ENCODE results near the gene SP9.

SP9 gene

DNA sequence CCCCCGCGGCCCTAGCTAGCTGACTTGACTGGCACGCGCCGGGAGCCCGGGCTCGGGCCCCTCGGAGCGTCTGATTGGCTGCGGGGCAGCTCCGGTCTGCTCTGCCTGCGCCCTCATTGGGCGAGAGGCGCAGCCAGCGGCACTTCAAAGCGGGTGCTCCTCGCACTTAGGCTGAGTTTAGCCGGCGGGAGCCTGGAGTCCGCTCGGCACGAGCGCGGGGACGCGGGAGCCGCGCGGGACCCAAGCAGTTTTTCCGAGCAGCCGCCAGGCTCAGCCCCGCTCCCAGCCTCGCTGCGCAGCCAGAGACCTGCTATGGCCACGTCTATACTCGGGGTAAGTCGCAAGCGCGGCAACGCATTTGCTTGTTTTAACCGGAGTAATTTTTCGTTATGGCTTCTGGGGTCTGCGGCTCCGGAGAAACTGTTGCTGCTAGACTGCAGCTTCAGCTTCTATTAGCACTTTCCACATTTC, at the start of gene SP9:
TSS of gene SP9 (plus strand) at position 174 of the 471 bp plus-strand sequence. CDS start at position 313, 139 bp downstream.
- DNase-seq (ENCODE audit: low read depth): peak; percentile 34

DNA sequence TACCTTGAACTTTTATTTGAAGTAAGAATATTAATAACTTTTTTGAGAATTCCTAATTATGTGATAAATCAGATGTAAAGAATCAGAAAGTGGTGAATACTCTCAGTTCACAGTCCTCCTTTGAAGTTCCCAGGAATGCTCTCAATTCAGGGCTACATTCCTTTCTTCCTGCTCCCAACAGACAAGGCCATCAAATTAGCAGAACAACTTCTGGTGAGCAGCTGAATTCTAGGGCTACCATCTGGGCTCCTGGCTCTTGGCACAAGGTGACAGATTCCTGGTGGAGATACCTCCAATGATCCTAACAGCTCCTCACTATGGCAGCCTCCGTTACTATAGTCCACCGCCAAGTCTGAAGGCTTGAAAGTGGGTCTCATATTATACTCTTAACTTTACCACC, 48.6 kb upstream of the SP9 start:
- no peak for DNase-seq (ENCODE audit: low read depth)

DNA sequence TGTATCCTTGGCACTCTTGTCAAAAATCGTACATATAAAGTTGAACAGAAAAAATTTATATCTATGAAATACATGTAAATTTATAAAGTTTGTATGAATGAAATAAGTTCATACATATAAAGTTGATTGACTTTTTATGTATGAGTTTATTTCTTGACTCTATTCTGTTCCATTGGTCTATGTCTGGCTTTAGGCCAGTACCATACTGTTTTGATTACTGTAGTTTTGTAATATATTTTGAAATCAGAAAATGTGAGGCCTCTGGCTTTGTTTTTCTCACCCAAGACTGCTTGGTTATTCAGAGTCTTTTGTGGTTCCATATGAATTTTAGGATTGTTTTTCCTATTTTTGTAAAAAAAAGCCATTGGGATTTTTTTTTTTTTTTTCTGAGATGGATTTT, 41.8 kb upstream of the SP9 start:
- DNase-seq (ENCODE audit: low read depth): no peak

DNA sequence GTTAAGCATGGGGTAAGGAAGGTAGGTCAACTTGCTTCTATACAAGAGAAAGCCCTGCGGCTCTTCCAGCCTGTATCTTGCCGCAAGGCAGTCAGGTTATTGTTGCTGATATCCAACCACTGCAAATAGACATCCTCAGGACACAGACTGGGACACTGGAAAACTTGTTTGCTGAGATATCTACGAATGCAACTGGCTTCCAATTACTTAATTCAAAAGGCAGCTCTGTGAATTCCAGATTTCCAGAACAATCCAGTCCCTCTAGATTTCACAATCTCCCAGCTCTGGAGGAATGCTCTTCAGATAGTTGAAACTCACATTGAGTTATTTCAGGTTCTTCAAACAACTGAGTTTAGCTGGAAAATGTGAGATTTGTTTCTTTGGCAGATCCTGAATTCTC, 34.6 kb upstream of the SP9 start:
- no peak for DNase-seq (ENCODE audit: low read depth)

DNA sequence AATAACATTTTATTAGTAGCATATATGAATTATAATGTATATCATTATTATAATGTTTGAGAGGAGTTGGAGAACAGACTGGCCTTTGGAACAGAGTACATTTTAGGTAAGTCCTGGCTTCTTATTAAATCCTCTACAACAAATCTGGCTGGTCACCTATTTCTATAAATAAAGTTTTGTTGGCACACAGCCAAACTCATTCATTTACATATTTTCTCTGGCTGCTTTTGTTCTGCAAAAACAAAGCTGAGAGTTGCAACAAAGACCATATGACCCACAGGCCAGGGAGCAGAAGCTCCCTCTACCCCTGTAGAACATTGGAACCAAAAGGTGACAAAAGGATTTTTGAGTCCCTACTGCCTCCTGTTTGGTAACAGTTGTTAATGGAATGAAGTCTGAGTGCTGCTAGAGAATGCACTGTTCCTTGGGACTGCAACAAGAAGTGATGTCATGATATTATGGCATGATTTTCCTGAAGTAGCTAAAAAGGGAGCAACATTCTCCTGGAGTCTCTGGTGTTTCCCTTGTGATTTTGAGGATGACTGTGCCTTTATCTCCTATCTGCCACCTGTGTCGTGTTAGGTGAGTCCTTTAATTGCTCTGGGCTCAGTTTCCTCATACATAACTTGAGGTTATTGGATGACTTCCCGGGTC, 22.0 kb upstream of the SP9 start:
- no peak for DNase-seq (ENCODE audit: low read depth)

DNA sequence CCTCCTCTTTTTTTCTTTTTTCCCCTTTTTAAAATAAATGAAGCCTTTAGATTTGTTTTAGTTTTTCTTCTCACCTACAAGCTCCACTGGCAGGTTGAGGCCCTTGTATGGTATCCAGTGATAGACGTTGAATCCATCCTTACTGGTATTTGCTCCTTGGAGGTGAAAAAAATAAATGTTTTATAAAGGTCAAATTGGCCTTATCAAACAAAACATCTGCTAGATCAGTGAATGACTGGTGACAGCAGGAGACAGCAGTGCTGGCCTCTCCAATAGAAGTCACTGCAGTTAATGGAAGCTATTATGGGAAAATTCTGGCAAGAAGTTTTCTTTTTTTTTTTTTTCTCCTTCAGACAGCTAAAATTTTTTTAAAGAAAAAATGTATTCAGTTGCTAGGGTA, 12.6 kb upstream of the SP9 start:
- DNase-seq (ENCODE audit: low read depth): no peak

DNA sequence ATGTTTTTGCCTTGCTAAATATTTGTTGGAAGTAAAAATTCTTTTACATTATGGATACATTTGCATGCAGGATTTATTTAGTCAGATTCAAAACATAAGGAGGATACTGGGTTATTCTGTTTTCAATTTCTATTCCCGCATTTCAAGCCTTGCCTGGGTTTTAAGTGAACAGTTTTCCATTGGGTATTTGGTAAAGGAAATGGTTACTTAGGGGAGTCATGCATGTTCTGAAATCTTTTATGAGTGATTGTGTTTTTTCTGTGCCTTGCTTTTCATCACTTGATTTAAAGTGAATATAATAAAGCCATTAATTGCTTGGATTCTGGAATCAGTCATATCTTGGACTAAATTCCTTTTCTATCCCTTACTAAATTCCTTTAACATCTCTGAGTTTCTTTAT, 12.0 kb upstream of the SP9 start:
- DNase-seq (ENCODE audit: low read depth): no peak

DNA sequence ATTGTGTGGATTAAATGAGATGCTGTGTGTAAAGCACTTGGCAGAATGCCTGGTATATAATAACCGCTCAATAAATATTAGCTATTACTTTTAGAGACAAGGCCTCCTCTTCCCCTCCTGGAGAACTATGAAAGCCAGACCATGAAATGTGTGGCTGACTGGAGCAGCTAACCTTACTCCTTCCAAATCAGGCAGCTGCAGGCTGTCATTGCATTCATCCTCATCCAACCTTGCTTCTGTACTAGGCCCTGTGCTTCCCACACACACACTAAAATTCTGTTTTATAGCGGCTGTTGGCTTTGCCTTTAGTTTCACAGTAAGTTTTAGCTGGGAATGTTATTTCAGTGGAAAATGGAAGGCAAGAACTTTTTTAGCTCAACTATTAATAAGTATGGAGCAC, 10.2 kb upstream of the SP9 start:
- no peak for DNase-seq (ENCODE audit: low read depth)

DNA sequence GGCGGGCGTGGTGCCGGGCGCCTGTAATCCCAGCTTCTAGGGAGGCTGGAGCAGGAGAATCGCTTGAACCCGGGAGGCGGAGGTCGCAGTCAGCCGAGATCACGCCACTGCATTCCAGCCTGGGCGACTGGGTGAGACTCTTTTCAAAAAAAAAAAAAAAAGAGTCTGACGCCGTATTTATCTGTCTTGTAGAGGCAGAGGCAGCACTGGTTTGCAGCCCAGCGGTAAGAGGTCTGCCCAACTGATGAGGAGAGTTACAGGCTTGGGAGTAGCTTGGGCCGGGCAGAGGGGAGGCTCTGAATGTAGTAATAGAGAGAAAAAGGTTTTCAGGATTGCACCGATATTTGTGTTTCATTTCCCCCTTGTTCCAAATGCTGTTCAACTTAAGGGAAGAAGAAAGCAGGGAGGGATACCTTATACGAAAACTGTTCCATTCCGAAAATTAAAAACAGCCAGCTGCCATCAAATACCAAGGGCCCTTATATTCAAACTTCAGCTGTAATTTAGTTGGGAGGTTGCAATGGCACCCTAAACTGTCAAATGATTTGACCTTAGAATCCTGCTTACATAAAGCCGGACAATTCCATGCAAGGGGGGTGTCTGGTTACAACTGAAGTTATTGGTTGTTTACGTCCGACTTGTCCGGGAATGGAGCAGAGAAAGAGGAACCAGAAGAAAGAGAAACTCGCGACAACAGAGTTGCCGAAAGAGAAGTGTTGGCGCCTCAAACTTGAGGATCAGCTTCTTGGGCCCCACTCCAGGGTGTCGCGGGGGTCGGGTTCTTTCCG, 9.2 kb upstream of the SP9 start:
- DNase-seq (ENCODE audit: low read depth): no peak

DNA sequence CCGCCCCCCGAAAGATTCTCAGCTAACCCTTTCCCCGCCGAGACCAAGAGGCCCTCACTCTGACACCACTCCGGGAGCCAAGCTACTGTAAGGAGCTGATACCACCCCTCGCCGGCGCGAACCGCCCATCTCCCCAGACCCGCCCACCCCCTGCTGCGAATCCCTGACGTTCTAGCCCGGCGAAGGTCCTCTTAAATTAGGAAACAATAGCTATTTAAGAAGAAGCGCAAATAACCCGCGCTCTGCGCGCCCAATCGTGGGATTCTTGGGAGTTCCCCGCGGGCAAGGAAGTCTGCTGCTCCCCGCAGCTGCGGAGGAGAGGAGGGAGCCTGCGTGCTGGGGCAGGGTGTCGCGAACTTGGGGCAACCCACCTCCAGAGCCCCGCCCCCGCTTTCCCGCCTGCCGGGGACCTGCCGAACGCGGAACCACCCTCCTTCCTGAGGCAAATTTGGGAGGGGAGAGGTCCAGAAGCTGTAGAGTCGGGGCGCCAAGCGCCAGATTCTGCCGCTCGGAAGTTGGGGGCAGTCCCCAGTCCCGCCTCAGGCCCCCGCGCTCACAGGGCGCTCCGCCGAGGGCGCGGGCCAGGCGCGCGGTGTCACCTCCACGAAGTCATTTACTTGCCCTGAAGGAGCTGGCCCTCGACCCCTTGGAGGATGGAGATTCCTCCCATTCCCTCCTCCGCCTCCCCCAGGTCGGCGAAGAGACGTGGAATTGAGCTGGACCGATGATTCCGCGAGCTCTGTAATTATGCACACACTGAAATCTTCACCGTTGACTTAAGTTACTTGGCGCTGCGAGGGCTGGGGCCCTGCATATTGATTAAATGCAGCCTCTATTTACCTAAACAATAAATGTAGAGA, 8.4 kb upstream of the SP9 start:
- no peak for DNase-seq (ENCODE audit: low read depth)

DNA sequence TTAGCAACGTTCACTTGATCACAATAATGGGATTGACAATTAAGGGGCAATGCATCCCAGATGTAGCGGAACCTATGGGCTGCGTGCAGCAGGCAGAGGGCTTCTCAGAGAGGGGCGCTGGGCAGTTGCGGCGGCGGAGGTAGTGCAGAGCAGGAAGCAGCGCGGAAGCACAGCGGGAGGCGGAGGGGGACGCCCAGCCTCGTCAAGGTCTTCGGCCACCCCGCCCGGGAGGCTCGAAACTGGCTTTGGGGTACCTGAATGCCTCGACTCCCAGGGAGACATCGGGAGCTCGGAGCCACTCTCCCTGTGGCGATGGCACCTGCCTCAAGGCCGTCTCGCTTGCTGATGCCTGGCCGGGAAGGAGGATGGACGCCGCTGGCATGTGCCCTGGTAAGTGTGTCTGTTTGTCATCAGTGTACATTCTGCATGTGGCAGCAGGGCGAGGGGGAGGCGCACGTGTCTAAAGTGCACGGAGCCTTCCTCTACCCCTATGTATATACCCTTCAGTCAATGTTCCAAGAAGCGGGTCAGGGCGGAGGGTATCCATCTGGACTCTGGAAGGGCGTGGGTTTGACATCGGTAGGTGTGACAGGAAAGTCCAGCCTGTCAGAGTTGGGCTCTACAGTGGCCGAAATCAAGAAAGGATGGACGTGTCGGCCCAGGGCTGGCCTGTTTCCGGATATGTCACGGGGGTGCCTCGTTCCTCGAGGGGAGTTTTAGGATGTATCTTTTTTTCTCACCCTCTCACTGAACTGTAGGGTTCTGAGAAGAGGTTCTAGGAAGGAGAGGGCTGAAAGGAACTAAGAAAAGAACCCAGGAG, 7.5 kb upstream of the SP9 start:
- DNase-seq (ENCODE audit: low read depth): no peak

DNA sequence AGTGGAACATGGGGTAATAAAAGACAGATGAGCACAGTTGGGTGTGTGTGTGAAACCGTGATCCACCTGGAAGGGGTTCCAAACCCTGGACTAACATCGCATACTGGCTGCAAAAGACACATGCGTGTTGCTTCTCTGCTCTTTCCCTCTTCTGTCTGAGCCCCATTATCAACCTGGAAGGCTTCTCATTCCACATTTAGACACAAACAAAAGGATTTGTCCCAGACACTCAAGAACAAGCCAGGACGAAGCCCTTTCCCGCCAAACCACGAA, 7.0 kb upstream of the SP9 start:
- no peak for DNase-seq (ENCODE audit: low read depth)

DNA sequence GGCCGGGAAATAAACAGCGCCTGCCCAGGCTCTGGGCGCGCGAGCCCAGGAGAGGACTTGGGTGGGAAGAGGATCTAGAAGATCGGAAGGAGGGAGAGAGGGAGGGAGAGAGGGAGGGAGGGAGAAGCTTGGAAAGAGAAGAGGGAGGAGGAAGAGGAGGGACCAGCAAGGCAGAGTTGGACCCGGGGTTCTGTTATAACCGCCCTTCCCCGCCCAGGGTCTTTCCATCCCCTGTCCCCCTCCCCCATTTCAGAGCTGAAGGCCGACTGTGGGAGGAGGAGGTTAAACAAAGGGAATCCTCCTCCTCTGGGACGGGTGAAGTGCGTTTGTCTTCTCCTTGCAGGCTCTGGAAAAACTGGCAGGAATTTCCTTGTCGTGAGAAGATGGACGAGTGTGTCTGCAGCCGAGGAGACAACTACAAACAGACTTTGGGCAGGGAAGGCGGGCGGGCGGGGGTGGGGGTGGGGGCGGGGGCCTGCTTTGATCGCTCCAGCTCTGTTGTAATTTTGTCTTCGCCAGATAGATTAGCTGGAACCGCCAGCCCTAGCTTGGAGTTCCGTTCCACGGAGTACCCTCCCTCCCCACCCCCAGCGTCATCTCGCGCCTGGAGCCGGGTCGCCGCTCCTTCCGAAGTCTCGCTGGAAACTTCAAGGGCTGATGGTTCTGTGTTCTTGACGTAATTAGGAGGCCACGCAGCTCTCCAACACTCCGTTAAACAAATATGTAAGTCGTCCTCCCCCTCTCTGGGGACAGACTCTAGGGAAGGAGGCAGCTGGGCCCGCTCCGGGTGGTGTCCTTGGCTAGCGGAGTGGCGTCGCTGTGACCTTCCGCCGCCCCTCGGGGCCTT, 6.4 kb upstream of the SP9 start:
- DNase-seq (ENCODE audit: low read depth): no peak

DNA sequence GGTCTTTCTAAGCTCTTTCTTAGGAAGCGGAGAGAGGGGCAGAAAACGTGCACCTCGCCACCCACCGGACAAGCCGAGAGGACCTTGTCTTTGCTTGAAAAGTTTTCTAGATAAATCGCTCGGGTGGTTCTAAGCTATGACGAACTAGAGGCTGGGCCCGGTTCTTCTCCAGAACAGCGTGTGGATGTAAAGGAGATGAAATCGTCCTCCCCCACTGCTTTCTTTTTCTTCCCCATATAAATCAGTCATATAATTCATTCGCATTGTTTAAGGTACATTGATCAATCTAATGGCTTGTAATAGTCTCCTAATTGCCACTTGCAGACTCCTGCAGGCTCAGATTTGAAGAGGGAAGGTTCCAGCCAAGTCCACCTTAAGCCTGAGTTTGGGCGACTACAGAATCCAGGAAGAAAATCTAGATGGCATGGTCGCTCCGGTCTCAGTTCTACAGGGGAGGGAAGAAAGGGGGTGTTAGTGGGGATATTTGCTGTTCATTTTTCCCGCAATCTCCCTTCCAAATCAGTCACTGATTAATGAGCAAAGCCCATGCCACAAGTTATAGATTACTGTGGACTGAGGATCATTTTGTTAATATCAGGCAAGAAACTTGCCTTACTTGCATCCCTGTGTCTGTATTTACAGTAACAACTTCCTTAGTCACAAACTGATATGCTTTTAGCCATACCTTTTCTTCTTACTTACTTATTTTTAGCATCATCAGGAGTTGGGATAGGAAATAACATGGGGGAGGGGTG, 5.6 kb upstream of the SP9 start:
- no peak for DNase-seq (ENCODE audit: low read depth)

DNA sequence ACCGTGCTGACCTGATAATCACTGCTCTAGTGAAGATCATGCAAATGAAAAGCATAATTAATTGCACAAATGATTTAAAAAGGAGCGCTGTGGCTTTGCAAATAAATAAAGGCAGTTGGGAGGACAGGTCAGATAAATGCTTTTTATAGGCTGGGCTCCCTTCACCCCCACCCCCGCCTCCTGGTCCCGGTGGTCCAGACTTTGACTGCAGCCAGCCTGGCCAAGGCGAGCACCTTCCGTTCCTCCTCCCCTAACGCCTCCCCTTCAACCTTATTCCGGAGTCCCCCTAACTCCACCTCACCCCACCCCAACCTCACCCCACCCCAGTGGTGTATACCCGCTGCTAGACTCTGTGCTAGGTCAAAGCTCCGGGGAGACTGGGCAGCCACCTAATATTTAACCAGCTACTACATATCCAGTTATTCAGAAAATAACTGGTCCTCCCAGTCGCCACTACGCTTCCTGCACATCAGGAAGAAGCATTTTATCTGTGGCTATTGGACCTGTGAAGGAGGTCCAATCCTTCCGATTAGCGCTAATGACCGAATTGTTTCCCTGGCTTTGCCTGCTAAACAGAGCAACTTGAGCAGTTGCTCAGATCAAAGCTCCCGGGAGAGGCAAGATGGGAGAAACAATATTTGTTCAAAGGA, 3.7 kb upstream of the SP9 start:
- no peak for DNase-seq (ENCODE audit: low read depth)

DNA sequence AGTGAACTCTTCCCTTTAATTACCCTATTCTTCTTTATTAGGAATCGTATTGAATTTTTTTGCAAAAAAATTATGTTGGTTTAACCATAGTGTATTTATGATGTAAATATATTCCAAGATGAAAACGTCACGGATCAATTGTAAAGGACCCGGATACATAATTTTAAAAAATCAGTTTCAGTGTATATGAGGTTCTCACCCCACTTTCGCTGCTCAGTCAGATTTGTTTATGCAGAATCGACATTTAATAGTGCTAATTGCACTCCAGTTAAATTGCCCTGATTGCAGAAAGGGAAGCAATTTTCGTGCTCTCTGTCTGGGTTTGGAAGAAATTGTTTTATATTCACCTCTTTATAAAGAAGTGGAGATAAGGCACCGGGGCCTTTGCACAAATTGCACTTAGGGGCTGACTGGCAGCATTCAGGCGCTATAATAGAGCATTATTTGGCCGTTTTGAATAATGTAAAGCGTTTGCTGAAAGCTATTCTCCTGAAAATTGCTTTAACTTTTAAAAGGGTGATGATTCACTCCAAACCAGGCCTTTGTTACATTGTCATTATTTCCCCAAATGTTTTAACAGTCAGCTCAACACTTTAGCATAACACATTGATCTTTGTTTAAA, 3.0 kb upstream of the SP9 start:
- DNase-seq (ENCODE audit: low read depth): no peak

DNA sequence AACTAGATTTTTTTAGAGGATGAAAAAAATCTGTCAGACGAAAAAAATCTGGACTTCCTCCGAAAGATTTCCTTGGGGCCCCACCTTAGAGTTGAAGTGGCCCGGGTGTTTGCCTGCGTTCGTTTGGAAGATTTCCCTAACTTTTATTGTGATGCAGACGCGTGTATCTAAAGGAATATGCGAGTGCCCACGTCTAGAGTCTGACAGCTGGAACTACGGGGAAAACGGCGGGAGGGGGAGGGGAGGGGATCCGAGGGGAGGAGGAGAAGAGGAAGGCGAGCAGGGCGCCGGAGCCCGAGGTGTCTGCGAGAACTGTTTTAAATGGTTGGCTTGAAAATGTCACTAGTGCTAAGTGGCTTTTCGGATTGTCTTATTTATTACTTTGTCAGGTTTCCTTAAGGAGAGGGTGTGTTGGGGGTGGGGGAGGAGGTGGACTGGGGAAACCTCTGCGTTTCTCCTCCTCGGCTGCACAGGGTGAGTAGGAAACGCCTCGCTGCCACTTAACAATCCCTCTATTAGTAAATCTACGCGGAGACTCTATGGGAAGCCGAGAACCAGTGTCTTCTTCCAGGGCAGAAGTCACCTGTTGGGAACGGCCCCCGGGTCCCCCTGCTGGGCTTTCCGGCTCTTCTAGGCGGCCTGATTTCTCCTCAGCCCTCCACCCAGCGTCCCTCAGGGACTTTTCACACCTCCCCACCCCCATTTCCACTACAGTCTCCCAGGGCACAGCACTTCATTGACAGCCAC, 2.4 kb upstream of the SP9 start:
- no peak for DNase-seq (ENCODE audit: low read depth)

DNA sequence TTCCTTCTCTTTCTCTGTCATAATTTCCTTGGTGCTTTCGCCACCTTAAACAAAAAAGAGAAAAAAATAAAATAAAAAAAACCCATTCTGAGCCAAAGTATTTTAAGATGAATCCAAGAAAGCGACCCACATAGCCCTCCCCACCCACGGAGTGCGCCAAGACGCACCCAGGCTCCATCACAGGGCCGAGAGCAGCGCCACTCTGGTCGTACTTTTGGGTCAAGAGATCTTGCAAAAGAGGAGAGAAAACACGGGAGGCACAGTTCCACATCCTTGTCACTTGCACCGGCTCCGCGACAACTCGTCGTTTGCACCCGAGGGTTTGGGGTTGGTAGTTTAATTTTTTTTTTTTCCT, 1.8 kb upstream of the SP9 start:
- DNase-seq (ENCODE audit: low read depth): no peak

Measured in fibroblast of the conjunctiva (primary cell).